Left lung (tissue), 10 donors: ENCODE measurements around the gene MYADML2. TPM values are rescaled to one million over a fixed set of nuclear protein-coding genes. Genes with fewer than 3 reads are reported as not detected.

Experiments used
- ATAC-seq: fragments of 200-7000 bp; cut with Tn5 transposase; one replicate; pipeline ENCODE4 v1.9.1; 2020; ENCODE audit warnings: moderate library complexity
- DNase-seq, 4 donors: peaks; one replicate each; pipeline ENCODE4 v3.0.0-alpha.2; 2013 to 2020
- H3K27ac ChIP-seq, 2 donors: fragments of 200-600 bp; sonication (generic) in 1 of 2; one replicate each; pipeline versions ENCODE4 v1.5.0 to v1.8.0; 2020 to 2021
- H3K27me3 ChIP-seq, 2 donors: fragments of 200-600 bp; sonication (generic) in 1 of 2; one replicate each; pipeline versions ENCODE4 v1.5.0 to v1.8.0; 2020 to 2021
- H3K36me3 ChIP-seq, 2 donors: fragments of 200-600 bp; sonication (generic) in 1 of 2; one replicate each; pipeline versions ENCODE4 v1.5.0 to v1.8.0; 2020 to 2021
- H3K4me1 ChIP-seq, 2 donors: fragments of 200-600 bp; one replicate each; pipeline ENCODE4 v1.8.0; 2021
- H3K4me3 ChIP-seq, 2 donors: fragments of 200-600 bp; sonication (generic) in 1 of 2; one replicate each; pipeline versions ENCODE4 v1.5.0 to v1.8.0; 2020 to 2021; ENCODE audit warnings: mild to moderate bottlenecking in 1 of 2
- H3K9me3 ChIP-seq, 2 donors: fragments of 200-600 bp; sonication (generic) in 1 of 2; one replicate each; pipeline versions ENCODE4 v1.5.0 to v1.8.0; 2020 to 2021
- CTCF ChIP-seq, 2 donors: fragments of 200-600 bp; sonication (generic) in 1 of 2; IDR thresholded peaks; one replicate each; pipeline versions ENCODE4 v1.5.0 to v1.8.0; 2021; ENCODE audit warnings: antibody characterized with exemption in 2 of 2
- intact Hi-C, 2 donors: fragments of 100-400 bp; cut with DNase I; formaldehyde crosslinking; loops; one replicate each; pipeline versions ENCODE4 v1.11.2 to v1.14.2; 2022
- polyA plus RNA-seq, 6 donors: library from polyadenylated mRNA; unstranded; fragments of 120-200 nt; gene quantifications; one replicate each; pipeline ENCODE4 v1.2.1, GENCODE V29; 2013; ENCODE audit not compliant: insufficient read length in 6 of 6
- total RNA-seq, 2 donors: library from RNA; stranded (reverse); fragmentation: NEBNext Ultra II Directional; extraction: Animal tissue kit (Norgen Biotek cat#: 25700); gene quantifications; one replicate each; pipeline ENCODE4 v1.2.1, GENCODE V29; 2021
- donor health status: DM: no; HTN: yes; CAD: no.
- donor health status: DM: no; HTN: no; CAD: no.

The MYADML2 gene
- total and polyA plus RNA-seq, 8 donors: 0.08 to 0.20 (median 0.09) TPM; not detected in 3

- H3K4me1 ChIP-seq: peaks cover 0 to 8% of the 10 kb centered on the region in 2 donors
- no peaks in the 10 kb centered on the region for H3K9me3 ChIP-seq
- TF ChIP-seq CTCF (IDR thresholded peaks at IDR 0.05): no peak
- DNase-seq (no peak), ATAC-seq (no peak)
- peaks cover 0 to 64% of the 10 kb centered on the region in 2 donors for H3K27me3 ChIP-seq
- no peak overlapping the region for H3K4me3 ChIP-seq
- intact Hi-C loops: no loop called here
- H3K36me3 ChIP-seq: no peaks in the 10 kb centered on the region
- H3K27ac ChIP-seq: no peak overlapping the region
These were observed 4.9 kb downstream of the MYADML2 start for GRCh38 chr17:81942167-81942553.

GRCh38 chr17:81941484-81942166 lies 5.4 kb downstream of the MYADML2 start:
- TF ChIP-seq CTCF (IDR thresholded peaks at IDR 0.05): no peak
- ATAC-seq (no peak), DNase-seq (peak in 1 of 4 donors; percentile 79)
- no peak overlapping the region for H3K4me3 ChIP-seq
- peaks cover 0 to 69% of the 10 kb centered on the region in 2 donors for H3K27me3 ChIP-seq
- H3K9me3 ChIP-seq: no peaks in the 10 kb centered on the region
- H3K27ac ChIP-seq: no peak overlapping the region
- intact Hi-C loops: no loop called here
- H3K36me3 ChIP-seq: no peaks in the 10 kb centered on the region
- peaks cover 0 to 13% of the 10 kb centered on the region in 2 donors for H3K4me1 ChIP-seq

GRCh38 chr17:81940538-81941483 lies 6.2 kb downstream of the MYADML2 start:
- peak overlapping the region in 1 of 2 donors; percentile 5 for H3K27ac ChIP-seq
- TF ChIP-seq CTCF (IDR thresholded peaks at IDR 0.05): no peak
- DNase-seq (no peak), ATAC-seq (no peak)
- peaks cover 0 to 75% of the 10 kb centered on the region in 2 donors for H3K27me3 ChIP-seq
- H3K4me3 ChIP-seq: no peak overlapping the region
- no peaks in the 10 kb centered on the region for H3K9me3 ChIP-seq
- peaks cover 0 to 21% of the 10 kb centered on the region in 2 donors for H3K4me1 ChIP-seq
- intact Hi-C loops: no loop called here
- no peaks in the 10 kb centered on the region for H3K36me3 ChIP-seq

GRCh38 chr17:81939881-81940385 lies 7.1 kb downstream of the MYADML2 start:
- peak in 1 of 4 donors; percentile 77 for DNase-seq
- H3K4me3 ChIP-seq: no peak overlapping the region
- ATAC-seq: no peak

More at GRCh38 chr17:81939881-81940385, 7.1 kb downstream of the MYADML2 start:
- H3K27me3 ChIP-seq: peaks cover 0 to 72% of the 10 kb centered on the region in 2 donors
- H3K27ac ChIP-seq: peak overlapping the region in 1 of 2 donors; percentile 5
- H3K4me1 ChIP-seq: peaks cover 0 to 23% of the 10 kb centered on the region in 2 donors
- intact Hi-C loops: no loop called here
- H3K36me3 ChIP-seq: no peaks in the 10 kb centered on the region
- no peak for TF ChIP-seq CTCF (IDR thresholded peaks at IDR 0.05)
- no peaks in the 10 kb centered on the region for H3K9me3 ChIP-seq
